Naive thymus-derived CD4-positive, alpha-beta T cell (primary cell): ENCODE results near the gene SUSD1. TPM values are rescaled to one million over a fixed set of nuclear protein-coding genes. Genes with fewer than 3 reads are reported as not detected.

Experiments used
- ATAC-seq: fragments of 150-1000 bp; cut with Tn5 transposase; 2 replicates; pipeline ENCODE4 v1.10.0; 2021; ENCODE audit warnings: mild to moderate bottlenecking, moderate library complexity
- CTCF ChIA-PET: fragments of 350-600 bp; sonication (Branson Sonifier 250); formaldehyde crosslinking; loops from one replicate; lab custom pipeline; 2021; ENCODE audit warnings: antibody characterized with exemption; lab: Charles Lee
- POLR2A ChIA-PET: fragments of 350-600 bp; sonication (Branson Sonifier 250); formaldehyde crosslinking; loops from one replicate; lab custom pipeline; 2021; ENCODE audit warnings: antibody characterized with exemption, inconsistent platforms; lab: Charles Lee
- DNase-seq, 9 donors: peaks; one replicate each; pipeline versions ENCODE4 v3.0.0 to v3.0.0-alpha.2; 2020 to 2022; ENCODE audit warnings: mixed read lengths in 1 of 9
- H3K27ac ChIP-seq: one replicate; pipeline ENCODE4 v1.7.0; 2013; ENCODE audit warnings: mild to moderate bottlenecking, low read depth, low read length, moderate library complexity
- H3K27me3 ChIP-seq, 2 donors: one replicate each; pipeline ENCODE4 v1.7.0; 2013; ENCODE audit warnings: low read length in 2 of 2, mild to moderate bottlenecking in 2 of 2, moderate library complexity in 2 of 2; ENCODE audit not compliant: control insufficient read depth in 2 of 2, insufficient read depth in 2 of 2
- H3K36me3 ChIP-seq, 3 experiments: 1 replicate in 2 of 3; 2 replicates in 1 of 3; pipeline ENCODE4 v1.7.0; 2013; ENCODE audit warnings: low read length in 3 of 3, mild to moderate bottlenecking in 3 of 3, moderate library complexity in 1 of 3; ENCODE audit not compliant: insufficient read depth in 3 of 3, control insufficient read depth in 2 of 3
- H3K4me1 ChIP-seq, 2 donors: one replicate each; pipeline ENCODE4 v1.7.0; 2013; ENCODE audit warnings: low read length in 2 of 2, mild to moderate bottlenecking in 2 of 2, moderate library complexity in 1 of 2; ENCODE audit not compliant: control insufficient read depth in 2 of 2, insufficient read depth in 2 of 2
- H3K4me3 ChIP-seq: 2 replicates; pipeline ENCODE4 v1.7.0; 2013; ENCODE audit warnings: mild to moderate bottlenecking, low read length
- H3K9me3 ChIP-seq, 3 experiments: 1 replicate in 2 of 3; 2 replicates in 1 of 3; pipeline ENCODE4 v1.7.0; 2013; ENCODE audit warnings: low read length in 3 of 3; ENCODE audit not compliant: control insufficient read depth in 2 of 3
- H3K27ac Mint-ChIP-seq, 9 donors: one replicate each; pipeline ENCODE4 v1.8.0; 2020 to 2022; ENCODE audit warnings: mixed read lengths in 9 of 9, mild to moderate bottlenecking in 8 of 9, moderate library complexity in 5 of 9, inconsistent platforms in 2 of 9
- H3K27me3 Mint-ChIP-seq, 5 donors: one replicate each; pipeline ENCODE4 v1.8.0; 2021 to 2022; ENCODE audit warnings: mixed read lengths in 5 of 5, mild to moderate bottlenecking in 1 of 5
- H3K36me3 Mint-ChIP-seq, 5 donors: one replicate each; pipeline ENCODE4 v1.8.0; 2020 to 2022; ENCODE audit warnings: mixed read lengths in 5 of 5, mild to moderate bottlenecking in 3 of 5, inconsistent platforms in 1 of 5
- H3K4me1 Mint-ChIP-seq, 7 donors: one replicate each; pipeline ENCODE4 v1.8.0; 2020 to 2022; ENCODE audit warnings: mixed read lengths in 7 of 7, mild to moderate bottlenecking in 3 of 7, inconsistent platforms in 1 of 7
- H3K4me3 Mint-ChIP-seq, 10 donors: one replicate each; pipeline ENCODE4 v1.8.0; 2020 to 2022; ENCODE audit warnings: mild to moderate bottlenecking in 10 of 10, mixed read lengths in 10 of 10, moderate library complexity in 6 of 10, inconsistent platforms in 2 of 10
- H3K9me3 Mint-ChIP-seq, 11 donors: one replicate each; pipeline ENCODE4 v1.8.0; 2020 to 2022; ENCODE audit warnings: mixed read lengths in 11 of 11, mild to moderate bottlenecking in 4 of 11, inconsistent platforms in 1 of 11, moderate library complexity in 1 of 11
- intact Hi-C, 2 donors: fragments of 100-400 bp; cut with micrococcal nuclease; formaldehyde crosslinking; loops; one replicate each; pipeline ENCODE4 v1.15.1; 2023
- polyA plus RNA-seq, 2 donors: library from polyadenylated mRNA; unstranded; fragments of 300-500 nt; fragmentation: Illumina TruSeq; gene quantifications; one replicate each; pipeline ENCODE4 v1.2.3, GENCODE V29; 2021
- total RNA-seq, 6 experiments: library from RNA in 5 of 6; stranded (reverse) in 5 of 6; gene quantifications; 1 replicate in 5 of 6; 2 replicates in 1 of 6; pipeline ENCODE4 v1.2.3 and lab custom pipeline; 2021 to 2026

Gene SUSD1
- total RNA-seq (10 to 100 TPM in 3 of 5 experiments, 1 to 10 TPM in 2; 2.3 to 27.0 (median 10.7) TPM), polyA plus RNA-seq (1 to 10 TPM; 3.6 to 4.6 TPM), total RNA-seq (lab: John Stamatoyannopoulos, UW) (7.1 reads per million, percentile 30 among the genes with 10 or more reads in this experiment)

DNA sequence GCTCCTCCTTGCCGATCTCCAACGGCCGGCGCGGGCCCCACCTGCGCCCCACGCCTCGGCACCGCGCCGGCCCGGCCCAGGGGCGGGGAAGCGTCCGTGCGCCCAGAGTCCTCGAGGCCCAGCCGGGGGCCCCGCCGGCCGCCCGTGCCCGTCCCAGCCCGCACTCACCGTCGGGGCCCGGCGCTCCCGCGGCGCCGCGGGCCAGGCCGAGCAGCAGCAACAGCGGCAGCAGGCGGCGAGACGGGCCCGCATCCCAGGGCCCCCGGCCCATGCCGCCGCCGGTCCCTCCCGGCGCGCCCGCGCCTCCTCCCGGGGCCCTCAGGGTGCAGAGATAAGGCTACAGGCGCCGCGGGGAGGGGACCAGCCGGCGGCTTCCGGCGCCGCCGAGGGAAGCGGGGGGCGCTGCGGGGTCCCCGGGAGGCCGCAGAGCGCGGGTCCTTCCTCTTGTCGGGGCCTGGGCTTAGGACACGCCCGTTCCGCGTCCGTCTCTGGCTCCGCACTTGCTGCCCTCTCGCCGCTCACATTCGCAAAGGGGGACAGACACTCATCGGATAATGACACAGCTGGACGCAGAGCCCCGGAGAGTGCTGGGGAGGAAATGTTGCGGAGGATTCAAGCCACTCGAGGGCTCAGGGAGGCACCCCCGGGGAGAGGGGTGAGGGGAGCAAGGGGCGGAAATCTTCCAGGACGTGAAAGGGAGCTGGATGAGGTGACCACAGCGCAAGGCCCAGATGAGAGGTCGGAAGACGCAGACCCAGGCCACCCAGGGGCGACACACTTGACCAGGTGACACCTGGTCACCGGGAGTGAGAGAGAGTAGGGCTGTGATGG is at the start of gene SUSD1:
Gene SUSD1, minus strand, starts transcription at position 333 of the 831 bp plus-strand sequence. Its CDS starts 62 bp downstream, at position 271.
- ChIA-PET POLR2A (interaction anchor here (0.5 to 2.2 kb wide), 3 partner anchors 9 to 184 kb away, joined by 3 to 8 read pairs (median 4); partner anchors contain the start of gene PTBP3), CTCF (no interaction called here)
- intact Hi-C loops = loop anchor here (1.0 to 10.0 kb wide), 12 partner anchors 44 to 1050 kb away; partner anchors contain the start of genes UGCG (in 2 of the 2), ECPAS (in 1 of the 2), FKBP15 (in 1 of the 2) and PTBP3 (in 1 of the 2)
- Histone ChIP-seq H3K4me3 (peak within 1 kb of the TSS; percentile 67), H3K9me3 (no peaks in the 10 kb centered on the region), H3K27ac (peak within 1 kb of the TSS; percentile 9), H3K4me1 (peaks cover 37 to 62% of the 10 kb centered on the region in 2 donors), H3K36me3 (no peaks in the 10 kb centered on the region), H3K27me3 (no peaks in the 10 kb centered on the region)
- H3K27ac Mint-ChIP-seq = peak within 1 kb of the TSS; percentile 65 to 95 (median 87)
- peaks cover 0 to 6% (median 0%) of the 10 kb centered on the region in 11 donors for H3K9me3 Mint-ChIP-seq
- ATAC-seq = peak; percentile 57
- DNase-seq = peak; percentile 9 to 46 (median 33)
- peaks cover 0 to 3% (median 0%) of the 10 kb centered on the region in 5 donors for H3K27me3 Mint-ChIP-seq
- peak within 1 kb of the TSS; percentile 83 to 94 (median 90) for H3K4me3 Mint-ChIP-seq
- H3K36me3 Mint-ChIP-seq = peaks cover 0 to 34% (median 0%) of the 10 kb centered on the region in 5 donors
- H3K4me1 Mint-ChIP-seq = peaks cover 48 to 83% (median 73%) of the 10 kb centered on the region in 7 donors

DNA sequence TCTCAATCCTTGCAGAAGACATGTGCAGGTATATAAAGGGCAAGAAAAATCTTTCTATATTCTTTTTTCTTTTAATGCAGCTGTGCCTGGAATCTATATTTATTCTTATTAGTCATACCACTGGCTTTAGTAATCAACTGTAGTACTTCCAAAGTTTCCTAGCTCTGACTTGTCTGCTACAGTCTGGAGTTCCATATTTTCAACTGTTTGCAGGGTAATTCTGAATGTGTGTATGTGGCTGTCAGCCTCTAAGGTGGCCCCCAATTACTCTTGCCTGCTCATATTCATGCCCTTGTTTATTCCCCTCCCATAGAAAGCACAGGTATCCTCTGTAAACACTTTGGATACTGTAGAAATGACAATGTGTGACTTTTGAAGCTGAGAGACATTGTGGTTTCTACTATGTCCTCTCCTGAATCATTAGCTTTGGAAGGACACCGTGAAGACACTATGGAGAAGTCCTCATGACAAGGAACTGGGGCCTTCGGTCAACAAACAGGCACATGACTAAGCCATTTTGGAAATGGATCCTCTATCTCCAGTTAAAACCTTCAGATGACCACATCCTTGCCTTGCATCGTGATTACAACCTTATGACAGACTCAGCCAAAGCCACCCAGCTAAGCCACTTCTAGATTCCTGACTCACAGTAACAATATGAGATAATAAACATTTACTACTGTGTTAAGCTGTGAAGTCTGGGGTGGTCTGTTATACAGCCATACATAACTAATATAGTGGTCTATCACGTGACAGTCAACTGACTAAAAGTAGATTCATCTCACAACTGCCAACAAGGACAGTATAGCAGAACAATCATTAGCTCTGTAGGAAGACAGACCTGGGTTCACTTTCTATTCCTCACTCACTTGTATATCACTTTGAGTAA is 49.5 kb upstream of the SUSD1 start:
- Mint-ChIP-seq H3K4me1 (peaks cover 4 to 22% (median 11%) of the 10 kb centered on the region in 7 donors), H3K36me3 (peaks cover 26 to 64% (median 53%) of the 10 kb centered on the region in 5 donors), H3K4me3 (no peak overlapping the region), H3K9me3 (no peaks in the 10 kb centered on the region), H3K27ac (peak overlapping the region in 2 of 9 donors; percentile 2 to 57), H3K27me3 (no peaks in the 10 kb centered on the region)
- POLR2A ChIA-PET = interaction anchor here (0.5 kb wide), 1 partner anchor 968 kb away, joined by 7 read pairs; no protein-coding TSS in a partner anchor
- no peak overlapping the region for H3K4me3 ChIP-seq
- no peak for DNase-seq
- H3K27me3 ChIP-seq = no peaks in the 10 kb centered on the region
- H3K9me3 ChIP-seq = no peaks in the 10 kb centered on the region
- intact Hi-C loops = loop anchor here in 1 of 2 donors (5.0 to 10.0 kb wide), 2 partner anchors 47 to 130 kb away; partner anchors contain the start of gene SUSD1
- peaks cover 4 to 55% (median 22%) of the 10 kb centered on the region in 3 experiments for H3K36me3 ChIP-seq
- ATAC-seq = peak; percentile 65
- no peaks in the 10 kb centered on the region for H3K4me1 ChIP-seq
- no peak overlapping the region for H3K27ac ChIP-seq
- CTCF ChIA-PET = no interaction called here

DNA sequence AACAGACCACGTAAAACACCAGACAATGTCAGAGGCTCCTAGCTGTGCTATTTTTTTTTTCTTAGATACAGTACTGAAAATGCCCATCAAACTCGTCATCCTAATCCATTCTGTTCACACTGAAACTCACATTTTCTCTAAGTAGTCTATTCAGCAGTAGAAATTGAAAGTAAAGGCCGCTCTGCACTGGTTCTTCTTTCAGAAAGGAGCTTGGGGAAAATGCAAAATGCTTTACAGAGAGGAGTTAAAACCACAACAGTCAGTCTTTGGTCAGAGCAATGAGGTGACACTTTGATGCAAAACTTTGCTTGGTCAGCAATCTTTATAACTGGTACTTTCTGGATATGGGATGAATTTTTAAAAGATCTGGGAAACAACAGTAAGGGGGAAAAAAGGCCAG is 43.8 kb upstream of the SUSD1 start:
- H3K9me3 ChIP-seq = no peaks in the 10 kb centered on the region
- Mint-ChIP-seq H3K4me3 (peak overlapping the region in 1 of 10 donors; percentile 70), H3K4me1 (peaks cover 11 to 26% (median 17%) of the 10 kb centered on the region in 7 donors), H3K27me3 (no peaks in the 10 kb centered on the region), H3K9me3 (no peaks in the 10 kb centered on the region), H3K36me3 (peaks cover 15 to 54% (median 40%) of the 10 kb centered on the region in 5 donors), H3K27ac (peak overlapping the region in 8 of 9 donors; percentile 2 to 82 (median 46))
- ChIA-PET CTCF (no interaction called here), POLR2A (interaction anchor here (0.8 kb wide), 1 partner anchor 507 kb away, joined by 3 read pairs; no protein-coding TSS in a partner anchor)
- ATAC-seq (no peak), DNase-seq (no peak)
- intact Hi-C loops = loop anchor here (1.0 to 10.0 kb wide), 5 partner anchors 16 to 124 kb away; partner anchors contain the start of genes PTBP3 (in 2 of the 2) and SUSD1 (in 1 of the 2)
- no peak overlapping the region for H3K27ac ChIP-seq
- H3K36me3 ChIP-seq = peaks cover 0 to 15% (median 9%) of the 10 kb centered on the region in 3 experiments
- peaks cover 0 to 5% of the 10 kb centered on the region in 2 donors for H3K4me1 ChIP-seq
- H3K27me3 ChIP-seq = no peaks in the 10 kb centered on the region
- no peak overlapping the region for H3K4me3 ChIP-seq

DNA sequence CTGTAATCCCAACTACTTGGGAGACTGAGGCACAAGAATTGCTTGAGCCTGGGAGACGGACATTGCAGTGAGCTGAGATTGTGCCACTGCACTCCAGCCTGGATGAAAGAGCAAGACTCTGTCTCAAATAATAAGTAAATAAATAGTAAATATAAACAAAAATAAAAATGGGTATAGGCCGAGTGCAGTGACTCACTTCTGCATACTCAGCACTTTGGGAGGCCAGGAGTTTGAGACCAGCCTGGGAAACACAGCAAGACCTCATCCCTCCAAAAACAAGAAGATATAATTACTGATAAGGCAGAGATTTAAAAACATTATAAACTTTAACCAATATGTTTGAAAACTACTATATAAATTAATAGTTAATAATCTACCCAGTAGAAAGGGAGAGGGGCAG is 37.8 kb upstream of the SUSD1 start:
- POLR2A ChIA-PET = interaction anchor here (0.6 kb wide), 1 partner anchor 19 kb away, joined by 4 read pairs; no protein-coding TSS in a partner anchor
- no peak for ATAC-seq

DNA sequence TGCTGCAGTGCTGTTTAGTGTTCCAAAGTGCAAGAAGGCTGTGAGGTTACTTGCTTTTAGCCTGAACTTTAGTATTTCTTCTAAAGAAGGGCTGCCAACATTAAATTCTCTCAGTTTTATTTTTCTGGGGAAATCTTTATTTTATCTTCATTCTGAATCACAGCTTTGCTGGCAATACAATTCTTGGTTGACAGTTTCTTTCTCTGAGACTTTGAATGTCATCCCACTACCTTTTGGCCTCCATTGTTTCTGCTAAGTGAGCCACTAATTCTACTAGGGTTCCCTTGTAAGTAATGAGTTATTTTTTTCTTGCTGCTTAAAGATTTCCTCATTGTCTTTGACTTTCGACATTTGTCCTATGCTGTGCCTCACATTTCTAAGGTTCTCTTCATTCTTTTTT is 32.4 kb upstream of the SUSD1 start:
- H3K27ac ChIP-seq = no peak overlapping the region
- ChIA-PET CTCF (no interaction called here), POLR2A (interaction anchor here (1.1 kb wide), 1 partner anchor 36 kb away, joined by 3 read pairs; no protein-coding TSS in a partner anchor)
- DNase-seq (no peak), ATAC-seq (no peak)
- H3K9me3 ChIP-seq = peaks cover 0 to 17% (median 10%) of the 10 kb centered on the region in 3 experiments
- no peaks in the 10 kb centered on the region for H3K27me3 Mint-ChIP-seq
- no peaks in the 10 kb centered on the region for H3K4me1 ChIP-seq
- no peak overlapping the region for H3K4me3 Mint-ChIP-seq
- intact Hi-C loops = no loop called here
- peaks cover 9 to 80% (median 22%) of the 10 kb centered on the region in 11 donors for H3K9me3 Mint-ChIP-seq
- H3K27ac Mint-ChIP-seq = no peak overlapping the region
- H3K4me1 Mint-ChIP-seq = no peaks in the 10 kb centered on the region
- peaks cover 0 to 20% (median 4%) of the 10 kb centered on the region in 3 experiments for H3K36me3 ChIP-seq
- H3K36me3 Mint-ChIP-seq = peaks cover 33 to 82% (median 72%) of the 10 kb centered on the region in 5 donors
- H3K27me3 ChIP-seq = no peaks in the 10 kb centered on the region
- no peak overlapping the region for H3K4me3 ChIP-seq

More for the DNA sequence above, 37.8 kb upstream of the SUSD1 start:
- Histone ChIP-seq H3K27me3 (no peaks in the 10 kb centered on the region), H3K4me3 (no peak overlapping the region), H3K36me3 (peaks cover 0 to 35% (median 0%) of the 10 kb centered on the region in 3 experiments), H3K4me1 (no peaks in the 10 kb centered on the region), H3K9me3 (peaks cover 0 to 8% (median 2%) of the 10 kb centered on the region in 3 experiments), H3K27ac (no peak overlapping the region)
- no peak for DNase-seq
- intact Hi-C loops = loop anchor here in 1 of 2 donors (10.0 kb wide), 1 partner anchor 118 kb away; no protein-coding TSS in a partner anchor
- CTCF ChIA-PET = no interaction called here
- Mint-ChIP-seq H3K36me3 (peaks cover 33 to 79% (median 64%) of the 10 kb centered on the region in 5 donors), H3K27me3 (no peaks in the 10 kb centered on the region), H3K9me3 (peaks cover 5 to 30% (median 13%) of the 10 kb centered on the region in 11 donors), H3K4me3 (no peak overlapping the region), H3K27ac (no peak overlapping the region), H3K4me1 (peaks cover 0 to 3% (median 0%) of the 10 kb centered on the region in 7 donors)
